Epithelial cell of esophagus (primary cell): ENCODE results near the gene ZNF469.

ENCODE experiments used
- DNase-seq: peaks from one replicate; pipeline ENCODE4 v3.0.0; 2010; ENCODE audit warnings: low read depth
- H3K4me3 ChIP-seq: 2 replicates; pipeline ENCODE4 v1.5.1; 2011; ENCODE audit warnings: mild to moderate bottlenecking, low read length, control low read depth
- TF ChIP-seq, protein P1 (sequence below): IDR thresholded peaks from 2 replicates; pipeline ENCODE4 v1.5.1; 2011; ENCODE audit warnings: low read depth, mild to moderate bottlenecking, low read length, control low read depth, inconsistent platforms; ENCODE audit not compliant: insufficient read depth; ENCODE audit errors: missing control alignments

The ZNF469 gene

DNA sequence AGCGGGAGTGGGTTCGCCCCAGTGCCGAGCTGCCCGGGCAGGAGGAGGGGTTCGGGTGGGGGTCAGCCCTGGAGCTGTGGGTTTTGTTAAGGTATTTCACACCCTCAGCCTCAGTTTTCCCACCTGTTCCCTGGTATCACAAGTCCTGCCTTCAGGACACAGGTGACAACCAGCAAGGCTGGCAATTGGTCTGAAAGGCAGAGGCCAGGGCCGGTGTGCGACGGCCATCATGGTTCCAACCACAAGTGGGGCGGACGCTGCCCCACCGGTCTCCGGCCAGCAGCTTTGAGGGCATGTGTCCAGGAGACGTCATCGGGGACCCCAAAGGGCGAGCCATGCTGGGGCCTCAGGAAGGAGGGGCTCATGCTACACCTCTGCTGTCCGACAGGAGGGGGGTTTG lies 10.8 kb downstream of the ZNF469 start:
- no peak overlapping the region for H3K4me3 ChIP-seq
- DNase-seq, result no peak

GRCh38 chr16:88394426-88394825 lies 11.7 kb downstream of the ZNF469 start:
- H3K4me3 ChIP-seq, result no peak overlapping the region
- TF ChIP-seq, protein P1, sequence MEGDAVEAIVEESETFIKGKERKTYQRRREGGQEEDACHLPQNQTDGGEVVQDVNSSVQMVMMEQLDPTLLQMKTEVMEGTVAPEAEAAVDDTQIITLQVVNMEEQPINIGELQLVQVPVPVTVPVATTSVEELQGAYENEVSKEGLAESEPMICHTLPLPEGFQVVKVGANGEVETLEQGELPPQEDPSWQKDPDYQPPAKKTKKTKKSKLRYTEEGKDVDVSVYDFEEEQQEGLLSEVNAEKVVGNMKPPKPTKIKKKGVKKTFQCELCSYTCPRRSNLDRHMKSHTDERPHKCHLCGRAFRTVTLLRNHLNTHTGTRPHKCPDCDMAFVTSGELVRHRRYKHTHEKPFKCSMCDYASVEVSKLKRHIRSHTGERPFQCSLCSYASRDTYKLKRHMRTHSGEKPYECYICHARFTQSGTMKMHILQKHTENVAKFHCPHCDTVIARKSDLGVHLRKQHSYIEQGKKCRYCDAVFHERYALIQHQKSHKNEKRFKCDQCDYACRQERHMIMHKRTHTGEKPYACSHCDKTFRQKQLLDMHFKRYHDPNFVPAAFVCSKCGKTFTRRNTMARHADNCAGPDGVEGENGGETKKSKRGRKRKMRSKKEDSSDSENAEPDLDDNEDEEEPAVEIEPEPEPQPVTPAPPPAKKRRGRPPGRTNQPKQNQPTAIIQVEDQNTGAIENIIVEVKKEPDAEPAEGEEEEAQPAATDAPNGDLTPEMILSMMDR, result no peak

More for the DNA sequence above, 10.8 kb downstream of the ZNF469 start:
- TF ChIP-seq, protein P1, result no peak

DNA sequence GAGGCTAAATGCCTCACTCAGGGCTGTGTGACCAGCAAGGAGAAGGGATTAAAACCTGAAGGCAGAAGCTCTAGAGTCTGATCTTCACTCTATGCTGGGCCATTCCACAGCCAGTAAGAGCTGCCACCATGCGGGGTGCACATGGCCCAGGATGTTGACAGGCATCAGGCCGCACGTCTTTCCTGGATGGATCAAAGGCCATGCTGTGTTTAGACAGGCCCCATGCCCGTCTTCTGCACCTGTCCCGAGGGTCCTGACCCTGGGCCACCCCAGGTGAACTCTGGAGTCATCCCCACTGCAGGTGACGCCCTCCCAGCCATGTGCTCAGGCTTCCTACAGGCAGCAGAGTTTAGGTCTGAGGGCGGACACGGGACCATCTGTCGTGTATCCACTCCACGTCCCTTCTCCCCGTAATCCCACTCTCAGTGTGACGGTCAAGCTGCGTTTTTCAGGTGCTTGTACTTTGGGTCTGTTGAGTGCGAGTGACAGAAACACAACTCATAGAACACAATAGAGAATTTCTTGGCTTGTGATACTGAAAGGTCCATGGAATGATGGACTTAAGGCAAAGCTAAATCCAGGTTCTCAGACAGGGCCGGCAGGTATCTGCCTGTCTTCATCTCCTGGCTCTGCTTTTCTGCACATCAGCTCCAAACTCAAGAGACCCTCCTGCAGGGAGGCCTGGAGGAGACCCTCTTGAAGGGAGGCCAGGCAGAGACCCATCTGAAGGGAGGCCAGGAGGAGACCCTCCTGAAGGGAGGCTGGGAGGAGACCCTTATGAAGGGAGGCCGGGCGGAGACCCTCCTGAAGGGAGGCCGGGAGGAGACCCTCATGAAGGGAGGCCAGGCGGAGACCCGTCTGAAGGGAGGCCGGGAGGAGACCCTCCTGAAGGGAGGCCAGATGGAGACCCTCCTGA lies 13.2 kb downstream of the ZNF469 start:
- TF ChIP-seq, protein P1, result no peak
- DNase-seq, result no peak
- no peak overlapping the region for H3K4me3 ChIP-seq

More at GRCh38 chr16:88394426-88394825, 11.7 kb downstream of the ZNF469 start:
- no peak for DNase-seq

DNA sequence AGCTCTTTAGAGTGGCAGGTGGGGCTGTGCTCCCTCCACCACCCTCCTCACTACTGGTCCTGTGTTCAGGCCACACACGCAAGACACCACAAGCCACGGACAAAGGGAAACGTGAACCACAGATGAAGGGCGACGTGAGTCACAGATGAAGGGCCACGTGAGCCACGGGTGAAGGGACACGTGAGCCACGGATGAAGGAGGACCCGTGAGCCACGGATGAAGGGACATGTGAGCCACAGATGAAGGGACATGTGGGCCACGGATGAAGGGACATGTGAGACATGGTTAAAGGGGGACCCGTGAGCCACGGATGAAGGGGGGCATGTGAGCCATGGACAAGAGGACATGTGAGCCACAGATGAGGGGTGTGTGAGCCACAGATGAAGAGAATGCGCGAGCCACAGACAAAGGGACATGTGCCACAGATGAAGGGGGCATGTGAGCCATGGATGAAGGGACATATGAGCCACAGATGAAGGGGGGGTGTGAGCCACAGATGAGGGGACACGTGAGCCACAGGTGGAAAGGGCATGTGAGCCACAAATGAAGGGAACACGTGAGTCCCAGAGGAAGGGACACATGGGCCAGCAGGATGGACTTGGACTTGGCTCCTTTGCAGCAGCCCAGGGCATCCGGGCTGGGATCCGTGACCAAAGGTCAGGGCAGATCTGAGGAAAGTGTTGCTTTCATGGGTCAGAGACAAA lies 15.6 kb downstream of the ZNF469 start:
- DNase-seq, result no peak
- TF ChIP-seq, protein P1, result no peak
- no peak overlapping the region for H3K4me3 ChIP-seq

- no peak for DNase-seq
- TF ChIP-seq, protein P1, result no peak
These were observed 16.1 kb downstream of the ZNF469 start for GRCh38 chr16:88398874-88399178.

DNA sequence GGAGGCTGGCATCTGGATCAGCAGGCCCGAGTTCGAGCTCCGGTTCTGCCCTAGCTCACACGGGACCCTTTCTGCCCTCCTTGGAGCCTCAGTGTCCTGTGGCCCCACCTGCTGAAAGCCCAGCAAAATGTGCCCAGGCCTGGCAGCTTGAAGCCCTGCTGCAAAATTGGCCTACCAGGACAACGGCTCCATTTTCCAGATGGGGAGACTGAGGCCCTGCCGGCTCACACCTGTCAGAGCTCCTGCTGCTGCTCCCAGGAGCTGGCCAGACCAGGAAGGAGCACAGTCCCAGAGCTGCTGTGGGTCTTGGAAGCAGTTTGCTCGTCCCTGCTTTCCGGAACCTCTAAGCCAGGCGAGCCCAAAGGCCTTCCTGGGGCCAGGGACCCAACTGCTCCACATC lies 17.4 kb downstream of the ZNF469 start:
- TF ChIP-seq, protein P1, result no peak
- no peak for DNase-seq
- H3K4me3 ChIP-seq, result no peak overlapping the region

More at GRCh38 chr16:88398874-88399178, 16.1 kb downstream of the ZNF469 start:
- H3K4me3 ChIP-seq, result no peak overlapping the region
